AG04450 (cell line): ENCODE results near the gene FBXW9. TPM values are rescaled to one million over a fixed set of nuclear protein-coding genes. Genes with fewer than 3 reads are reported as not detected.

Experiments
- CTCF ChIA-PET: fragments of 300-600, 350-600 bp; formaldehyde crosslinking; extraction: SDS; loops from one replicate; lab custom pipeline; 2022; ENCODE audit warnings: antibody characterized with exemption, inconsistent platforms; lab: Charles Lee
- POLR2A ChIA-PET: fragments of 350-600 bp; formaldehyde crosslinking; extraction: SDS; loops from one replicate; lab custom pipeline; 2021; ENCODE audit warnings: antibody characterized with exemption, inconsistent platforms; lab: Yijun Ruan, JAX
- DNase-seq: peaks from one replicate; pipeline ENCODE4 v3.0.0-alpha.2; 2011; ENCODE audit warnings: low read depth, low spot score
- H3K27ac ChIP-seq: one replicate; pipeline ENCODE4 v1.5.1; 2012; ENCODE audit warnings: low read depth, low read length, control low read depth
- H3K27me3 ChIP-seq: one replicate; pipeline ENCODE4 v1.6.0; 2012; ENCODE audit warnings: low read length; ENCODE audit not compliant: control insufficient read depth, insufficient read depth
- H3K4me3 ChIP-seq: 2 replicates; pipeline ENCODE4 v1.5.1; 2011; ENCODE audit warnings: mild to moderate bottlenecking, low read depth, low read length, control low read depth
- H3K9me3 ChIP-seq: 2 replicates; pipeline ENCODE4 v1.5.1; 2012; ENCODE audit warnings: low read length; ENCODE audit not compliant: control insufficient read depth, insufficient read depth
- polyA plus RNA-seq: library from polyadenylated mRNA; depleted of rRNA; stranded (reverse); fragments of >200 nt; gene quantifications from 2 replicates; pipeline ENCODE4 v1.2.3, GENCODE V29; 2011
- TF ChIP-seq, protein P1 (sequence below): IDR thresholded peaks from 2 replicates; pipeline ENCODE4 v1.5.1; 2011; ENCODE audit warnings: low read depth, low read length, control low read depth, inconsistent platforms

FBXW9 gene
- polyA plus RNA-seq, 1 experiment = 4.8 TPM

DNA sequence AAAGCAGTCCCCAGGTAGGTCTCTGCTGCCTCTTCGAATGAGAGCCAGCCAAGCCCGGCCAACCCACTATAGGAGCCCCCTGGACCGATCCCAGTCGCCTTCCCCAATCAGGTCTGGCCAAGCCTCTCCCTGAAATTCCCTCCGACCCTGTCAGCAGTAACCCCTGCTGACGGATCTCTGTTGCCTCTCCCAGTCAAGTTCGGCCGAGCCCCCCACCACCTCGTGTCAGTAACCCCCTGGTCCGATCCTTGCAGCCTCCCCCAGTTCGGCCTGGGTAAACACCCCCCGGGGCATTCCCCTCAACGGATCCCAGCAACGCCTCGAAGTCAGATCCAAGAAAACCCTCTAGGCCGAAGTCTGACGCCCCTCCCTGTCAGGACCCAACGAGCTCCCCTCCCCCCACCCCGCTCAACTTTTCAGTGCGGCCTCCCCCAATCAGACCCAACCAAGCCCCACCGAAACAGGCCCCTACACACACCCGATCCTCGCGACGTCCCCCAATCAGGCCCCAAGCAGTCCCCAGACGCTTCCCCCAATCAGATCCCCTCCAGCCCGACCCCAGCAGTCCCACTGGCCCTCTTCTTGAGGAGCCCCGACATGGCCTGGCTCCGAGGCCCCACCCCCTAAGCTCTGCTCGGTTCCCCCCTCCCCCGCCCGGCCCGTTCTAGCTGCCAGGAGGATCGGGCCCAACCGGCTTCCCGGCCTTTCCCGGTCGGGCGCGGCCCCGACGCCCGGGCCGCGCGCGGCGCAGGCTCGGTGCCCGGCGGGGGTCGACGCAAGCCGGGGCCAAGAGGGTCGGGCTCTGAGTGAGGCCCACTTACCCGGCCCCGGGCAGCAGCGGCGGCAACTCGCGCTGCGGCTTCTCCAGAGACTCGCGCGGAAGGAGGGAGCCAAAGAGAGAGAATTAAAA, 25.5 kb upstream of the FBXW9 start:
- TF ChIP-seq, protein P1, sequence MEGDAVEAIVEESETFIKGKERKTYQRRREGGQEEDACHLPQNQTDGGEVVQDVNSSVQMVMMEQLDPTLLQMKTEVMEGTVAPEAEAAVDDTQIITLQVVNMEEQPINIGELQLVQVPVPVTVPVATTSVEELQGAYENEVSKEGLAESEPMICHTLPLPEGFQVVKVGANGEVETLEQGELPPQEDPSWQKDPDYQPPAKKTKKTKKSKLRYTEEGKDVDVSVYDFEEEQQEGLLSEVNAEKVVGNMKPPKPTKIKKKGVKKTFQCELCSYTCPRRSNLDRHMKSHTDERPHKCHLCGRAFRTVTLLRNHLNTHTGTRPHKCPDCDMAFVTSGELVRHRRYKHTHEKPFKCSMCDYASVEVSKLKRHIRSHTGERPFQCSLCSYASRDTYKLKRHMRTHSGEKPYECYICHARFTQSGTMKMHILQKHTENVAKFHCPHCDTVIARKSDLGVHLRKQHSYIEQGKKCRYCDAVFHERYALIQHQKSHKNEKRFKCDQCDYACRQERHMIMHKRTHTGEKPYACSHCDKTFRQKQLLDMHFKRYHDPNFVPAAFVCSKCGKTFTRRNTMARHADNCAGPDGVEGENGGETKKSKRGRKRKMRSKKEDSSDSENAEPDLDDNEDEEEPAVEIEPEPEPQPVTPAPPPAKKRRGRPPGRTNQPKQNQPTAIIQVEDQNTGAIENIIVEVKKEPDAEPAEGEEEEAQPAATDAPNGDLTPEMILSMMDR = no peak
- ChIA-PET CTCF (interaction anchor here (0.6 to 1.8 kb wide), 4 partner anchors 12 to 75 kb away, joined by 3 to 8 read pairs (median 4); no protein-coding TSS in a partner anchor), POLR2A (interaction anchor here (0.6 to 3.3 kb wide), 8 partner anchors 12 to 150 kb away, joined by 3 to 25 read pairs (median 6); partner anchors contain the start of genes GET3, JUNB, MAN2B1 and TRIR)
- H3K27ac ChIP-seq = peak overlapping the region; percentile 78
- H3K4me3 ChIP-seq = peak overlapping the region; percentile 83
- H3K9me3 ChIP-seq = no peaks in the 10 kb centered on the region; the same call in 1 of the 2 replicates
- DNase-seq = peak; percentile 45
- no peaks in the 10 kb centered on the region for H3K27me3 ChIP-seq

DNA sequence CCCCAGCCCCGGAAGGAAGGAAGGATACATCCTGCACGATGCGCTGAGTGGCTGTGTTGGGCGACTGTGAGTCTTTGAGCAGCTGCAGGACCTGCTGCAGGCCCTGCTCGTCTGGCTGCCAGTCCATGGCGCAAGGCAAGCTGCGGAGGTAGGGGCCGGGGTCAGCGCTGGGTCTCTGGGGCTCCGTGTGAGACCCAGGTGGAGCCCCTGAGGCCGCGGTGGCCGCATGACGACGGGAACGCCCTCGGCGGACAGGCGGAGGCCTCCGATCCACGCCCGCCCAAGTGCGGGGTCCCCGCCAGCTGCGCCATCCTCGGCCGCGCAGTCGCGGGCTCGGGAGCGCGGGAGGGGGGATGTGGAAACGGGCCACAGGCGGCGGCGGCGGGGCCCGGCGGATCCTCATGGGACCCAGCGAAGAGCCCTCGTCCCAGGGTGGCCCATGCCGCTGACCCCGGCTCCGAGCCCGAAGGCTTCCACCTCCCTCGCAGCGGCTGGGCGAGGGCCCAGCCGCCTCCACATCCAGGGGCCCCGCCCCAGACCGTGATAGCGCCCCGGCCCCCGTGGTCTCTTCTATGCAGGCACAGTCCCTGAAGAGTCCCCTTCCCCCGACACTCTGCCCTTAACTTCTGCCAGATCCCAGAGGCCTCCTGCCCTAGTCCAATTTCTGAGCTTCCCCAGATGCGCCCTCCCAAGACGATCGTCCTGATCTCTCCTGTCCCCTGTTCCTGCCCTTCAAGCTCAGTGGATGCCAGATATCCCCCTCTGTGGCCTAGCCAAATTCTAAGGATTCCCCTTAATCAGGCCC, 24.6 kb upstream of the FBXW9 start:
- no peaks in the 10 kb centered on the region; the same call in 1 of the 2 replicates for H3K9me3 ChIP-seq
- DNase-seq = no peak
- peak overlapping the region; percentile 78 for H3K27ac ChIP-seq
- POLR2A ChIA-PET = interaction anchor here (0.6 to 3.3 kb wide), 4 partner anchors 13 to 72 kb away, joined by 3 to 25 read pairs (median 19); partner anchors contain the start of genes GET3, JUNB, MAN2B1 and TRIR
- peak overlapping the region; percentile 83 for H3K4me3 ChIP-seq
- CTCF ChIA-PET = interaction anchor here (0.6 to 1.3 kb wide), 4 partner anchors 36 to 127 kb away, joined by 3 to 4 read pairs (median 3); no protein-coding TSS in a partner anchor
- TF ChIP-seq, protein P1 = no peak
- no peaks in the 10 kb centered on the region for H3K27me3 ChIP-seq

DNA sequence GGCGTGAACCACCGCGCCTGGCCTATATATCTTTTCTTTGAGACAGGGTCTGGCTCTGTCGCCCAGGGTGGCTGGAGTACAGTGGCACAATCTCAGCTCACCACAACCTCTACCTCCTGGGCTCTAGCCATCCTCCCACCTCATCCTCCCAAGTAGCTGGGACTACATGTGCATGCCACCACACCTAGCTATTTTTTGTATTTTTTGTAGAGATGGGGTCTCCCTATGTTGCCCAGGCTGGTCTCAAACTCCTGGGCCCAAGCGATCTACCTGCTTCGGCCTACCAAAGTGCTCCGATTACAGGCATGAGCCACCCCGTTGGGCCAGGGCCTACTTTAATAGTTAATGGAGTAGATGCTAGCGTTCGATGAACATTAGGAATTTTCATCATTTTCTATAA, 23.9 kb upstream of the FBXW9 start:
- POLR2A ChIA-PET = no interaction called here
- TF ChIP-seq, protein P1 = no peak
- no peaks in the 10 kb centered on the region for H3K27me3 ChIP-seq

DNA sequence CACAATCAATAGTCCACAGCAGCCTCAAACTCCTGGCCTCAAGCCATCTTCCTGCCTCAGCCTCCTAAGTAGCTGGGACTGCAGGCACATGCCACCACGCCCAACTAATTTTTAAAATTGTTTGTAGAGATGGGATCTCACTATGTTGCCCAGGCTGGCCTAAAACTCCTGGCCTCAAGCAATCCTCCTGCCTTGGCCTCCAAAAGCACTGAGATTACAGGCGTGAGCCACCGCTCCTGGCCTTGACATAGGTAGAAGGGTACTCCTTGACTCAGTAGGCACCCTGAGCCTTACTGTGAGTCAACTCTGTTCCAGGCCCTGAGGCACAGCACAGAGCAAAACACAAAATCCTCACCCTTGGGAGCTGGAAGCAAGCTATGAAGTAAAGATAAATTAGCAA, 19.5 kb upstream of the FBXW9 start:
- Histone ChIP-seq H3K4me3 (no peak overlapping the region), H3K27ac (no peak overlapping the region), H3K27me3 (no peaks in the 10 kb centered on the region), H3K9me3 (no peaks in the 10 kb centered on the region)
- no peak for DNase-seq
- ChIA-PET CTCF (interaction anchor here (1.2 to 1.8 kb wide), 3 partner anchors 41 to 132 kb away, joined by 3 to 10 read pairs (median 9); no protein-coding TSS in a partner anchor), POLR2A (no interaction called here)
- TF ChIP-seq, protein P1 = no peak

More for the DNA sequence above, 23.9 kb upstream of the FBXW9 start:
- Histone ChIP-seq H3K27ac (peak overlapping the region; percentile 57), H3K9me3 (no peaks in the 10 kb centered on the region; the same call in 1 of the 2 replicates), H3K4me3 (peak overlapping the region; percentile 83)
- no peak for DNase-seq
- CTCF ChIA-PET = interaction anchor here (1.0 to 1.3 kb wide), 2 partner anchors 38 to 128 kb away, joined by 3 read pairs; no protein-coding TSS in a partner anchor
